Trophoblast cell (in vitro differentiated cells and primary cell): Measurements from ENCODE around the gene MYADML2.

Source experiments
- DNase-seq, 2 donors: peaks; one replicate each; pipeline ENCODE4 v3.0.0-alpha.2; 2016
- H2AFZ ChIP-seq: 2 replicates; pipeline ENCODE4 v1.6.1; 2013; ENCODE audit warnings: low read length, moderate library complexity, mild to moderate bottlenecking; ENCODE audit not compliant: insufficient read depth, poor library complexity
- H2AK5ac ChIP-seq: 2 replicates; pipeline ENCODE4 v1.6.1; 2013; ENCODE audit warnings: mild to moderate bottlenecking, low read length
- H2BK120ac ChIP-seq: 2 replicates; pipeline ENCODE4 v1.6.1; 2013; ENCODE audit warnings: low read length, mild to moderate bottlenecking, moderate library complexity; ENCODE audit not compliant: insufficient read depth, poor library complexity
- H2BK12ac ChIP-seq: 2 replicates; pipeline ENCODE4 v1.6.1; 2013; ENCODE audit warnings: mild to moderate bottlenecking, low read length, moderate library complexity
- H2BK5ac ChIP-seq: 2 replicates; pipeline ENCODE4 v1.6.1; 2013; ENCODE audit warnings: low read length, low read depth, moderate library complexity, mild to moderate bottlenecking; ENCODE audit not compliant: poor library complexity
- H3K14ac ChIP-seq: 2 replicates; pipeline ENCODE4 v1.6.1; 2013; ENCODE audit warnings: mild to moderate bottlenecking, low read length
- H3K18ac ChIP-seq: 2 replicates; pipeline ENCODE4 v1.6.1; 2013; ENCODE audit warnings: mild to moderate bottlenecking, low read length
- H3K23ac ChIP-seq: 2 replicates; pipeline ENCODE4 v1.6.1; 2013; ENCODE audit warnings: low read length
- H3K27ac ChIP-seq: 2 replicates; pipeline ENCODE4 v1.5.1; 2013; ENCODE audit warnings: low read depth, mild to moderate bottlenecking, inconsistent platforms, low read length, moderate library complexity
- H3K27me3 ChIP-seq: 2 replicates; pipeline ENCODE4 v1.6.1; 2013; ENCODE audit warnings: inconsistent platforms, mild to moderate bottlenecking, low read length, moderate library complexity; ENCODE audit not compliant: insufficient read depth
- H3K36me3 ChIP-seq, 2 experiments: 1 replicate in 1 of 2; 2 replicates in 1 of 2; pipeline ENCODE4 v1.6.1; 2013; ENCODE audit warnings: low read length in 2 of 2, mild to moderate bottlenecking in 2 of 2, moderate library complexity in 1 of 2; ENCODE audit not compliant: insufficient read depth in 2 of 2, control insufficient read depth in 1 of 2
- H3K4ac ChIP-seq: 2 replicates; pipeline ENCODE4 v1.6.1; 2013; ENCODE audit warnings: low read depth, mild to moderate bottlenecking, low read length, moderate library complexity
- H3K4me1 ChIP-seq, 2 experiments: 1 replicate in 1 of 2; 2 replicates in 1 of 2; pipeline ENCODE4 v1.6.1; 2013; ENCODE audit warnings: low read length in 2 of 2, mild to moderate bottlenecking in 2 of 2, moderate library complexity in 1 of 2; ENCODE audit not compliant: insufficient read depth in 2 of 2, control insufficient read depth in 1 of 2
- H3K4me2 ChIP-seq: 2 replicates; pipeline ENCODE4 v1.6.1; 2013; ENCODE audit warnings: inconsistent platforms, mild to moderate bottlenecking, low read length, moderate library complexity
- H3K4me3 ChIP-seq: 2 replicates; pipeline ENCODE4 v1.5.1; 2013; ENCODE audit warnings: mild to moderate bottlenecking, low read depth, low read length, inconsistent platforms
- H3K79me1 ChIP-seq: one replicate; pipeline ENCODE4 v1.6.1; 2013; ENCODE audit warnings: low read length
- H3K79me2 ChIP-seq: 2 replicates; pipeline ENCODE4 v1.6.1; 2013; ENCODE audit warnings: low read length, mild to moderate bottlenecking; ENCODE audit not compliant: control insufficient read depth, insufficient read depth, poor library complexity
- H3K9ac ChIP-seq: 2 replicates; pipeline ENCODE4 v1.6.1; 2013; ENCODE audit warnings: mild to moderate bottlenecking, low read length
- H3K9me3 ChIP-seq: 2 replicates; pipeline ENCODE4 v1.6.1; 2013; ENCODE audit warnings: low read depth, mild to moderate bottlenecking, control low read depth, inconsistent platforms, low read length; ENCODE audit not compliant: insufficient read depth
- H4K12ac ChIP-seq: 2 replicates; pipeline ENCODE4 v1.6.1; 2013; ENCODE audit warnings: low read depth, mild to moderate bottlenecking, low read length, moderate library complexity
- H4K8ac ChIP-seq: 2 replicates; pipeline ENCODE4 v1.6.1; 2013; ENCODE audit warnings: low read depth, mild to moderate bottlenecking, low read length, moderate library complexity
- H4K91ac ChIP-seq: one replicate; pipeline ENCODE4 v1.6.1; 2013; ENCODE audit warnings: low read depth, mild to moderate bottlenecking, low read length, moderate library complexity
- WGBS: extraction: QIAGEN DNeasy Blood & Tissue Kit; methylation state at CpG from one replicate; pipeline ENCODE4 v1.1.7; 2013; ENCODE audit warnings: missing lambda C conversion rate; ENCODE audit not compliant: insufficient read length, insufficient coverage; ENCODE audit errors: extremely low coverage; 5-methylcytosine and 5-hydroxymethylcytosine counted together

The MYADML2 gene

GRCh38 chr17:81959362-81960129, 12.5 kb upstream of the MYADML2 start:
- Histone ChIP-seq H4K8ac (peak overlapping the region; percentile 55), H2BK120ac (peak overlapping the region; percentile 64), H3K27me3 (peaks cover 35% of the 10 kb centered on the region), H3K9me3 (no peaks in the 10 kb centered on the region), H3K4ac (peak overlapping the region; percentile 51), H3K9ac (no peak overlapping the region), H3K4me1 (peaks cover 15 to 21% of the 10 kb centered on the region in 2 experiments), H2AK5ac (peak overlapping the region; percentile 49), H3K4me3 (peak overlapping the region; percentile 68), H3K27ac (no peak overlapping the region), H3K4me2 (peak overlapping the region; percentile 78), H3K23ac (no peak overlapping the region), H3K18ac (peak overlapping the region; percentile 31), H3K14ac (peak overlapping the region; percentile 28), H3K79me2 (peaks cover 3% of the 10 kb centered on the region), H2AFZ (peak overlapping the region; percentile 79), H3K36me3 (peaks cover 0 to 3% of the 10 kb centered on the region in 2 experiments), H3K79me1 (peaks cover 13% of the 10 kb centered on the region), H4K12ac (peak overlapping the region; percentile 63), H4K91ac (peak overlapping the region; percentile 75), H2BK12ac (peak overlapping the region; percentile 45), H2BK5ac (no peak overlapping the region)
- WGBS, result no CpG with 5 or more reads among the region's 112 CpGs
- peak in 1 of 2 donors; percentile 79 for DNase-seq

DNA sequence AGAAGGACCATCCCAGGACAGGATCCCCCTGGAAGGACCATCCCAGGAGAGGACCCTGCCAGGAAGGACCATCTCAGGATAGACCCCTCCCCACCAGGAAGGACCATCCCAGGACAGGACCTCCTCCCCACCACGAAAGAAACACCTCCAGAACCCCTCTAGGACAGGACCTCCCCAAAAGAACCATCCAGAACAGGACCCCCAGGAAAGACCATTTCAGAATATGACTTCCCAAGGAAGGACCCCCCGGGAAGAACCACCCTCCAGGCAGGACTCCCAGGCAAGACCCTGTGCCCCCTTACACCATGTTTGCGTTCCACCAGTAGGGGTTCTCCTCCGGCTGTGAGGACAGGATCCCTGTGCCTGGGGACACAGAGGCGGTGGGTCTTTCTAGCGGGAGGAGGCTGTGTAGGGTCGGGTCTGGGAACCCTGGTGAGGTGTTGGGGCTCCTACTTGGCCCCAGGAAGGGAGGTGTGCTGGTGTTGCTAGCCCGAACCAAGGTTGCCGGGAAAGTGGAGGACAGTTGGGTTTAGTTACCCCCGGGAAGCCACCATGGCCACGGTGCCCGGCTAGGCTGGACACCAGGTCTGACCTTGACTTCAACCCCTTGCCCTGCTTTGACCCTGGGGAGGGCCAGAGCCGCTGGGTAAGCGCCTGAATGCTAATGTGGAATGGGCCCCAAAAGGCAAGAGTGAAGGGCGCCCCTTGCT, 11.8 kb upstream of the MYADML2 start:
- H3K79me1 ChIP-seq, result peaks cover 13% of the 10 kb centered on the region
- no CpG with 5 or more reads among the region's 15 CpGs for WGBS
- H3K36me3 ChIP-seq, result peaks cover 0 to 3% of the 10 kb centered on the region in 2 experiments

DNA sequence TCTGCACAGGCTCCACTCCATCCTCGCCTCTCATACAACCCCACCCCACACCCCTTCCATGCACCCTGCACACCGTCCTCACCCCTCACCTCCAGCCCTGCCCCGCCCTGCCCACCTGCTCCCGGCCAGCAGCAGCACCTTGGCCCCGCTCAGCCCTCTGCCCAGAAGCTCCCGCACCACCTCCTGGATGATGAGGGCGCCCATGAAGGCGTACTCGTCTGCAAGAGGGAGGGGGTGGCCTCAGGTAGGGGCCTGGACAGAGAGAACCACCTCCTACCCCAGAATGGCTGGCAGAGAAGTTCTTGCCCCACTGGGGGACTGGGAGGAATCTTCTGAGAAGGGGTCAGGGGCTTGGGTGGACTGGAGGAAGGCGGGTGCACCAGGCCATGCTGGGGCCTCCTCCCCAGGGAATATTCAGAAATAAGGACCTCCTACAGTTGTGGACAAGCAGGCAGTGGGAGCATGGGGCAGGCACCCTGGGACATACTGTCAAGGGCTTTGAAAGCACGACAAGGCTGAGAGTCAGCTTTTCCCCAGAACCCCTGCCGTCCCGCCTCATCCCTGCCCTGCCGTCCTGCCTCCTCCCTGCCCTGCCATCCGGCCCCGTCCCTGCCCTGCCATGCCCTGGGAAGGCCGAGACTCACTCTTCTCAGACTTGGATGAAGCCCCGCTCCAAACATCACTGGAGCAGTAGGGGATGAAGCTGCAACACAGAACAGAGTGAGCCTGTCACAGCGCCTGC, 10.8 kb upstream of the MYADML2 start:
- no peak overlapping the region for H4K8ac ChIP-seq
- peaks cover 0 to 3% of the 10 kb centered on the region in 2 experiments for H3K36me3 ChIP-seq
- H3K79me2 ChIP-seq, result peaks cover 3% of the 10 kb centered on the region
- H3K14ac ChIP-seq, result no peak overlapping the region
- peaks cover 13% of the 10 kb centered on the region for H3K79me1 ChIP-seq
- DNase-seq, result no peak
- H2BK5ac ChIP-seq, result no peak overlapping the region
- H2BK120ac ChIP-seq, result no peak overlapping the region
- no peak overlapping the region for H4K12ac ChIP-seq
- no peak overlapping the region for H3K9ac ChIP-seq
- no peak overlapping the region for H3K4me3 ChIP-seq
- H2AK5ac ChIP-seq, result no peak overlapping the region
- no peak overlapping the region for H2BK12ac ChIP-seq
- no peak overlapping the region for H3K4ac ChIP-seq
- no CpG with 5 or more reads among the region's 19 CpGs for WGBS
- H3K4me1 ChIP-seq, result peaks cover 18 to 21% of the 10 kb centered on the region in 2 experiments
- no peak overlapping the region for H3K18ac ChIP-seq
- H2AFZ ChIP-seq, result no peak overlapping the region
- peaks cover 35% of the 10 kb centered on the region for H3K27me3 ChIP-seq
- no peak overlapping the region for H4K91ac ChIP-seq
- no peak overlapping the region for H3K4me2 ChIP-seq
- no peak overlapping the region for H3K23ac ChIP-seq
- no peaks in the 10 kb centered on the region for H3K9me3 ChIP-seq
- no peak overlapping the region for H3K27ac ChIP-seq

More for the DNA sequence above, 11.8 kb upstream of the MYADML2 start:
- Histone ChIP-seq H3K27ac (no peak overlapping the region), H4K91ac (peak overlapping the region; percentile 13), H3K4me1 (peaks cover 18 to 21% of the 10 kb centered on the region in 2 experiments), H2BK12ac (peak overlapping the region; percentile 45), H3K23ac (no peak overlapping the region), H2AFZ (no peak overlapping the region), H2BK120ac (no peak overlapping the region), H3K4me2 (peak overlapping the region; percentile 78), H3K14ac (no peak overlapping the region), H3K4me3 (peak overlapping the region; percentile 37), H2BK5ac (no peak overlapping the region), H3K9ac (no peak overlapping the region), H4K8ac (no peak overlapping the region), H3K27me3 (peaks cover 35% of the 10 kb centered on the region), H4K12ac (no peak overlapping the region), H3K4ac (no peak overlapping the region), H3K9me3 (no peaks in the 10 kb centered on the region), H3K18ac (no peak overlapping the region), H3K79me2 (peaks cover 3% of the 10 kb centered on the region), H2AK5ac (peak overlapping the region; percentile 49)
- no peak for DNase-seq
